Medulla oblongata (tissue), 1 donor: Measurements from ENCODE around the gene SULF2.

Experiments used
- DNase-seq: peaks from one replicate; pipeline ENCODE4 v3.0.0-alpha.2; 2015; ENCODE audit errors: extremely low spot score

SULF2 gene

GRCh38 chr20:47784599-47785310 is 526 bp downstream of the SULF2 start:
- DNase-seq: no peak

GRCh38 chr20:47783828-47784598 is 1.3 kb downstream of the SULF2 start:
- DNase-seq: no peak

- DNase-seq: no peak
Measured at GRCh38 chr20:47782920-47783552, 2.2 kb downstream of the SULF2 start.

GRCh38 chr20:47782076-47782475 is 3.2 kb downstream of the SULF2 start:
- no peak for DNase-seq

GRCh38 chr20:47781632-47782031 is 3.6 kb downstream of the SULF2 start:
- no peak for DNase-seq

GRCh38 chr20:47780720-47781389 is 4.4 kb downstream of the SULF2 start:
- DNase-seq: no peak

- no peak for DNase-seq
Measured at GRCh38 chr20:47778398-47779354, 6.6 kb downstream of the SULF2 start.

GRCh38 chr20:47777220-47777619 is 8.1 kb downstream of the SULF2 start:
- DNase-seq: no peak

- no peak for DNase-seq
Measured at GRCh38 chr20:47776639-47777038, 8.6 kb downstream of the SULF2 start.

GRCh38 chr20:47775841-47776240 is 9.4 kb downstream of the SULF2 start:
- no peak for DNase-seq

GRCh38 chr20:47775039-47775438 is 10.2 kb downstream of the SULF2 start:
- DNase-seq: no peak

- no peak for DNase-seq
Measured at GRCh38 chr20:47774131-47774777, 11.0 kb downstream of the SULF2 start.

- DNase-seq: no peak
Measured at GRCh38 chr20:47773371-47773786, 11.9 kb downstream of the SULF2 start.

GRCh38 chr20:47770935-47771334 is 14.3 kb downstream of the SULF2 start:
- DNase-seq: peak; percentile 39

GRCh38 chr20:47768016-47768824 is 17.1 kb downstream of the SULF2 start:
- peak; percentile 54 for DNase-seq

- DNase-seq: no peak
Measured at GRCh38 chr20:47765691-47766594, 19.3 kb downstream of the SULF2 start.

GRCh38 chr20:47765271-47765670 is 20.0 kb downstream of the SULF2 start:
- DNase-seq: no peak

- no peak for DNase-seq
Measured at GRCh38 chr20:47764154-47764733, 21.0 kb downstream of the SULF2 start.
